OCI-LY7 (cell line): ENCODE measurements around the gene OGDHL.
"Not testable (repeated sequence)": the region's sequence is repeated elsewhere in the genome, so short reads cannot be mapped to it uniquely, and the experiment has no call there.

Source experiments
- CTCF ChIP-seq: fragments of 200-600 bp; sonication (generic); conservative IDR thresholded peaks from 2 replicates; pipeline ENCODE4 v1.5.1; 2014; ENCODE audit warnings: mild to moderate bottlenecking, antibody characterized with exemption, low read length, moderate library complexity, mixed read lengths
- EZH2phosphoT487 ChIP-seq: fragments of 200-600 bp; sonication (generic); IDR thresholded peaks from 2 replicates; pipeline ENCODE4 v1.6.1; 2018; ENCODE audit warnings: low read depth, borderline replicate concordance, mild to moderate bottlenecking, mixed run types, antibody characterized with exemption, low read length, moderate library complexity, mixed read lengths

- TF ChIP-seq CTCF, EZH2phosphoT487: not testable (repeated sequence)
These were observed 8.9 kb upstream of the OGDHL start for GRCh38 chr10:49771046-49771445.
